Muscle layer of duodenum (tissue), 2 donors: ENCODE measurements around the gene HIP1.
"Not testable (repeated sequence)": the region's sequence is repeated elsewhere in the genome, so short reads cannot be mapped to it uniquely, and the experiment has no call there.

Experiments
- H3K27ac ChIP-seq: one replicate; pipeline ENCODE4 v1.7.0; 2013; ENCODE audit warnings: mild to moderate bottlenecking, low read length
- H3K27me3 ChIP-seq: one replicate; pipeline ENCODE4 v1.7.0; 2013; ENCODE audit warnings: low read depth, mild to moderate bottlenecking, control low read depth, low read length
- H3K36me3 ChIP-seq, 2 donors: one replicate each; pipeline ENCODE4 v1.7.0; 2013; ENCODE audit warnings: low read length in 2 of 2, control low read depth in 1 of 2, mild to moderate bottlenecking in 1 of 2; ENCODE audit not compliant: insufficient read depth in 2 of 2, control insufficient read depth in 1 of 2
- H3K4me1 ChIP-seq, 2 donors: one replicate each; pipeline ENCODE4 v1.7.0; 2013; ENCODE audit warnings: low read length in 2 of 2, mild to moderate bottlenecking in 2 of 2, control low read depth in 1 of 2, moderate library complexity in 1 of 2; ENCODE audit not compliant: insufficient read depth in 2 of 2, control insufficient read depth in 1 of 2
- H3K4me3 ChIP-seq, 2 donors: one replicate each; pipeline ENCODE4 v1.7.0; 2013; ENCODE audit warnings: low read length in 2 of 2, low read depth in 1 of 2, mild to moderate bottlenecking in 1 of 2
- H3K9me3 ChIP-seq, 2 donors: one replicate each; pipeline ENCODE4 v1.7.0; 2013; ENCODE audit warnings: low read length in 2 of 2, control low read depth in 1 of 2, mild to moderate bottlenecking in 1 of 2; ENCODE audit not compliant: control insufficient read depth in 1 of 2
- donor health status: healthy.

Gene HIP1

GRCh38 chr7:75600748-75601147 lies 138.0 kb downstream of the HIP1 start:
- not testable (repeated sequence) for H3K36me3 ChIP-seq, H3K27me3 ChIP-seq

GRCh38 chr7:75599244-75599781 lies 139.4 kb downstream of the HIP1 start:
- Histone ChIP-seq H3K4me1 (peaks cover 0 to 8% of the 10 kb centered on the region in 2 donors), H3K27ac (no peak overlapping the region), H3K9me3 (no peaks in the 10 kb centered on the region), H3K27me3 (no peaks in the 10 kb centered on the region), H3K4me3 (no peak overlapping the region), H3K36me3 (peaks cover 0 to 5% of the 10 kb centered on the region in 2 donors)

More at GRCh38 chr7:75600748-75601147, 138.0 kb downstream of the HIP1 start:
- H3K9me3 ChIP-seq, H3K27ac ChIP-seq, H3K4me1 ChIP-seq, H3K4me3 ChIP-seq: not testable (repeated sequence)

GRCh38 chr7:75596727-75597614 lies 141.8 kb downstream of the HIP1 start:
- Histone ChIP-seq H3K4me3 (no peak overlapping the region), H3K36me3 (peaks cover 0 to 9% of the 10 kb centered on the region in 2 donors), H3K27ac (no peak overlapping the region), H3K4me1 (peaks cover 0 to 8% of the 10 kb centered on the region in 2 donors), H3K9me3 (no peaks in the 10 kb centered on the region), H3K27me3 (no peaks in the 10 kb centered on the region)

GRCh38 chr7:75595766-75596165 lies 143.0 kb downstream of the HIP1 start:
- H3K36me3 ChIP-seq = peaks cover 0 to 20% of the 10 kb centered on the region in 2 donors

GRCh38 chr7:75593500-75594184 lies 145.1 kb downstream of the HIP1 start:
- not testable (repeated sequence) for H3K4me3 ChIP-seq, H3K27ac ChIP-seq, H3K27me3 ChIP-seq, H3K9me3 ChIP-seq, H3K4me1 ChIP-seq
- H3K36me3 ChIP-seq = peaks cover 0 to 25% of the 10 kb centered on the region in 2 donors

More at GRCh38 chr7:75595766-75596165, 143.0 kb downstream of the HIP1 start:
- Histone ChIP-seq H3K4me1 (peaks cover 0 to 8% of the 10 kb centered on the region in 2 donors), H3K27me3 (no peaks in the 10 kb centered on the region), H3K9me3 (peaks cover 0 to under 1% of the 10 kb centered on the region in 2 donors), H3K4me3 (no peak overlapping the region), H3K27ac (no peak overlapping the region)

- Histone ChIP-seq H3K36me3 (peaks cover 0 to 23% of the 10 kb centered on the region in 2 donors), H3K27me3 (no peaks in the 10 kb centered on the region), H3K9me3 (peaks cover 0 to 4% of the 10 kb centered on the region in 2 donors), H3K27ac (no peak overlapping the region), H3K4me3 (no peak overlapping the region), H3K4me1 (no peaks in the 10 kb centered on the region)
Observed at GRCh38 chr7:75591467-75592255, 147.1 kb downstream of the HIP1 start.

GRCh38 chr7:75590373-75591005 lies 148.3 kb downstream of the HIP1 start:
- Histone ChIP-seq H3K9me3 (peaks cover 0 to 4% of the 10 kb centered on the region in 2 donors), H3K36me3 (peaks cover 0 to 35% of the 10 kb centered on the region in 2 donors), H3K4me1 (no peaks in the 10 kb centered on the region), H3K4me3 (no peak overlapping the region), H3K27me3 (no peaks in the 10 kb centered on the region), H3K27ac (no peak overlapping the region)

GRCh38 chr7:75584354-75584753 lies 154.4 kb downstream of the HIP1 start:
- Histone ChIP-seq H3K27ac (no peak overlapping the region), H3K36me3 (peaks cover 14 to 52% of the 10 kb centered on the region in 2 donors), H3K4me1 (no peaks in the 10 kb centered on the region), H3K27me3 (no peaks in the 10 kb centered on the region), H3K4me3 (no peak overlapping the region), H3K9me3 (no peaks in the 10 kb centered on the region)

GRCh38 chr7:75583255-75583654 lies 155.5 kb downstream of the HIP1 start:
- no peaks in the 10 kb centered on the region for H3K27me3 ChIP-seq
- H3K9me3 ChIP-seq = no peaks in the 10 kb centered on the region
- no peak overlapping the region for H3K4me3 ChIP-seq
- H3K27ac ChIP-seq = no peak overlapping the region
- H3K4me1 ChIP-seq = no peaks in the 10 kb centered on the region
- peaks cover 14 to 53% of the 10 kb centered on the region in 2 donors for H3K36me3 ChIP-seq

- Histone ChIP-seq H3K27me3 (no peaks in the 10 kb centered on the region), H3K9me3 (no peaks in the 10 kb centered on the region), H3K27ac (no peak overlapping the region), H3K4me1 (no peaks in the 10 kb centered on the region), H3K36me3 (peaks cover 14 to 37% of the 10 kb centered on the region in 2 donors), H3K4me3 (no peak overlapping the region)
Observed at GRCh38 chr7:75579899-75580298, 158.8 kb downstream of the HIP1 start.
